Omental fat pad (tissue), 4 donors: ENCODE results near the gene FAM222A. TPM values are rescaled to one million over a fixed set of nuclear protein-coding genes. Genes with fewer than 3 reads are reported as not detected.

Experiments
- ATAC-seq: fragments of 150-250 bp; one replicate; pipeline ENCODE4 v1.9.1; 2016; ENCODE audit warnings: mild to moderate bottlenecking, moderate library complexity; ENCODE audit not compliant: low FRiP score
- DNase-seq: peaks from one replicate; pipeline ENCODE4 v3.0.0-alpha.2; 2019; ENCODE audit warnings: low spot score
- total RNA-seq, 4 donors: library from RNA; depleted of rRNA; stranded (reverse); fragments of >200 nt; gene quantifications; one replicate each; pipeline ENCODE4 v1.1.0, GENCODE V29; 2016
- TF ChIP-seq, protein P1 (sequence below), 3 donors: fragments of 450-650 bp; IDR thresholded peaks; one replicate each; pipeline ENCODE4 v1.5.1; 2016 to 2017; ENCODE audit warnings: antibody characterized with exemption in 3 of 3, mild to moderate bottlenecking in 3 of 3, moderate library complexity in 2 of 3

Gene FAM222A
- total RNA-seq, 4 donors from 2014 or later: 0.94 to 2.6 (median 2.3) TPM; not detected in 1

DNA sequence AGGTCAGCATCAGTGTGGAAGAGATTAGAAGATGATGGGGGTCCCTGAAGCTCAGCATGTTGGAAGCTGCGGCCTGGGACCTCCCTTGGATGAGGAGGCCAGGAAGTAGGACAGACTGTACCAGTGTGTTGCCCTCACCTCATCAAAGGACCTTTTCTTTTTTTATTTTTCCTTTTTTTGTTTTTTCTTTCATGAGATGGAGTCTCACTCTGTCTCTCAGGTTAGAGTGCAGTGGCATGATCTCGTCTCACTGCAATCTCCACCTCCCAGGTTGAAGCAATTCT lies 16.4 kb upstream of the FAM222A start:
- DNase-seq: no peak
- TF ChIP-seq, protein P1, sequence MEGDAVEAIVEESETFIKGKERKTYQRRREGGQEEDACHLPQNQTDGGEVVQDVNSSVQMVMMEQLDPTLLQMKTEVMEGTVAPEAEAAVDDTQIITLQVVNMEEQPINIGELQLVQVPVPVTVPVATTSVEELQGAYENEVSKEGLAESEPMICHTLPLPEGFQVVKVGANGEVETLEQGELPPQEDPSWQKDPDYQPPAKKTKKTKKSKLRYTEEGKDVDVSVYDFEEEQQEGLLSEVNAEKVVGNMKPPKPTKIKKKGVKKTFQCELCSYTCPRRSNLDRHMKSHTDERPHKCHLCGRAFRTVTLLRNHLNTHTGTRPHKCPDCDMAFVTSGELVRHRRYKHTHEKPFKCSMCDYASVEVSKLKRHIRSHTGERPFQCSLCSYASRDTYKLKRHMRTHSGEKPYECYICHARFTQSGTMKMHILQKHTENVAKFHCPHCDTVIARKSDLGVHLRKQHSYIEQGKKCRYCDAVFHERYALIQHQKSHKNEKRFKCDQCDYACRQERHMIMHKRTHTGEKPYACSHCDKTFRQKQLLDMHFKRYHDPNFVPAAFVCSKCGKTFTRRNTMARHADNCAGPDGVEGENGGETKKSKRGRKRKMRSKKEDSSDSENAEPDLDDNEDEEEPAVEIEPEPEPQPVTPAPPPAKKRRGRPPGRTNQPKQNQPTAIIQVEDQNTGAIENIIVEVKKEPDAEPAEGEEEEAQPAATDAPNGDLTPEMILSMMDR (IDR thresholded peaks at IDR 0.05): no peak
- no peak for ATAC-seq

GRCh38 chr12:109697877-109698468 lies 15.7 kb upstream of the FAM222A start:
- TF ChIP-seq, protein P1 (IDR thresholded peaks at IDR 0.05): no peak
- no peak for DNase-seq
- ATAC-seq: no peak

DNA sequence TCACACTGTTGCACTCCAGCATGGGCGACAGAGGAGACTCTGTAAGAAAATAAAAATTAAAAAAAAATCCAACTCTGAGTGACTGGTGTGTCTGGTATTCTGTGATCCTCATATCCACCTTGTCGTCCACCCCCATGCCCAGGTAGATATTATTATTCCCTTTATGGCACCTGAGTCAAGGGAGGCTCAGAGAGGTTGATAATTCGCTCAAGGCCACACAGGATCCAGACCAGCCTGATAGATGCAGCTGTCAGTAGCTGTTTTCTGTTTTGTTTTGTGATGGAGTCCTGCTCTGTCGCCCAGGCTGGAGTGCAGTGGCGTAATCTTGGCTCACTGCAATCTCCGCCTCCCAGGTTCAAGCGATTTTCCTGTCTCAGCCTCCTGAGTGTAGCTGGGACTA lies 14.8 kb upstream of the FAM222A start:
- TF ChIP-seq, protein P1 (IDR thresholded peaks at IDR 0.05): no peak
- ATAC-seq (no peak), DNase-seq (no peak)

- DNase-seq (no peak), ATAC-seq (no peak)
- TF ChIP-seq, protein P1 (IDR thresholded peaks at IDR 0.05): no peak
These were observed 12.6 kb upstream of the FAM222A start for GRCh38 chr12:109701064-109701463.

DNA sequence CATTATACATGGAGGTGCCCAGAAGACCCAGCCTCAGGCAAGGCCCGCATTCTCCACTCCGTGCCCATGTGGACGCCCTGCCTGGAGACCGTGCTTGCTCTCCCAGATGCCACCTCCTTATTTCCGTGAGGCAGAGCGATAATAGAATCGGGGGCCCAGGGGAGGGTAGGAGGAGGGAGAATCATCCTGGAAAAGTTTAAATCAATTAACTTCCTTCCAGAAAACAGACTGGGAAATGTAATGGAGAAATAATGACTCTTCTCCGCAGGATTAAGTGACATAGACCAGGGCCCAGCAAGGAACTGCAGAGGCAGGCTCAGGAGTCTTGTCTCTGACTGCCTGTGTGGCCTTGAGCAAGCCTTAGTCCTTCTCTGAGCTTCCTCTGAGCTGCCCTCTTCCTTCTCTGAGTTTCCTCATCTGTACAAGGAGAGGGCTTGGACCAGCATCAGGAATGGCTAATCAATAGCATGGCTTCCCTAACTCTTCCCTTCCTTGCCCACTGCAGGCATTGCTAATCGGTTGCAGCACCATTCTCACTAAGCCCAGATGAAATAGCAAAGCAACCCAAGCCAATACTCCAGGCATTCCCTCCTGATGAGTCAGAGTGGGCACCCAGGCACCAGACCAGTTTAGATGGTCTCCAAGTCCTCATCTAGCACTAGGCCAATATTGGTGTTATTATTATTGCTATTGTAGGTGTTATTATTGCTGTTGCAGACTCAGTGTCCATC lies 11.3 kb upstream of the FAM222A start:
- TF ChIP-seq, protein P1 (IDR thresholded peaks at IDR 0.05): no peak
- no peak for ATAC-seq
- no peak for DNase-seq

GRCh38 chr12:109703684-109704083 lies 9.9 kb upstream of the FAM222A start:
- TF ChIP-seq, protein P1 (IDR thresholded peaks at IDR 0.05): no peak
- ATAC-seq (no peak), DNase-seq (no peak)
